Fibroblast of villous mesenchyme (primary cell): Measurements from ENCODE around the gene NUP133. TPM values are rescaled to one million over a fixed set of nuclear protein-coding genes. Genes with fewer than 3 reads are reported as not detected.
"Not testable (repeated sequence)": the region's sequence is repeated elsewhere in the genome, so short reads cannot be mapped to it uniquely, and the experiment has no call there.

ENCODE experiments used
- DNase-seq: peaks from one replicate; pipeline ENCODE4 v3.0.0-alpha.2; 2010; ENCODE audit warnings: low read depth
- H3K4me3 ChIP-seq: 2 replicates; pipeline ENCODE4 v1.5.1; 2011; ENCODE audit warnings: low read depth, mild to moderate bottlenecking, low read length
- CTCF ChIP-seq: IDR thresholded peaks from 2 replicates; pipeline ENCODE4 v1.5.1; 2012; ENCODE audit warnings: low read depth, mild to moderate bottlenecking, low read length; ENCODE audit not compliant: insufficient read depth
- total RNA-seq: library from RNA; depleted of rRNA; stranded (reverse); fragments of >200 nt; gene quantifications from 2 replicates; pipeline ENCODE4 v1.2.3, GENCODE V29; 2012

The NUP133 gene
- total RNA-seq, 1 donor: 39.7 TPM

DNA sequence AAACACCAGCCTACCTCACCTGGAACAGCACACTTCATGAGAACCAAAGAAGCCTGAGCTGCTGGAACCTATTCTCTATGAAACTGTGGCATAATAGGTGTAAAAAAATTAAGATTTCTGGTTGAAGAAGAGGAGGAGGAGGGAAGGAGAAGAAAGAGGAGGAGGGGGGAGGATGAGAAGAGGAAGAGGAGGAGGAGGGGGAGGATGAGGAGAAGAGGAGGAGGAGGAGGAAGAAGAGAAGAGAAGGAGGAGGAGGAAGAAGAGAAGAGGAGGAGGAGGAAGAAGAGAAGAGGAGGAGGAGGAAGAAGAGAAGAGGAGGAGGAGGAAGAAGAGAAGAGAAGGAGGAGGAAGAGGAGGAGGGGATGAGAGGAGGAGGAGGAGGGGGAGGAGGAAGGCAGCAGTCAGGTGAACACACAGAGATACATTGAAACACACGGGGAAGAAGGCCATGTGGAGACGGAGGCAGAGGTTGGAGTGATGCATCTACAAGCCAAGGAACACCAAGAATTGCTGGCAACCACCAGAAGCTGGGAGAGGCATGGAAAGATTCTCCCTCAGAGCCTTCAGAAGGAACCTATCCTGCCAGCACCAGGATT lies 82.5 kb downstream of the NUP133 start:
- no peak overlapping the region for H3K4me3 ChIP-seq
- no peak for TF ChIP-seq CTCF
- no peak for DNase-seq

DNA sequence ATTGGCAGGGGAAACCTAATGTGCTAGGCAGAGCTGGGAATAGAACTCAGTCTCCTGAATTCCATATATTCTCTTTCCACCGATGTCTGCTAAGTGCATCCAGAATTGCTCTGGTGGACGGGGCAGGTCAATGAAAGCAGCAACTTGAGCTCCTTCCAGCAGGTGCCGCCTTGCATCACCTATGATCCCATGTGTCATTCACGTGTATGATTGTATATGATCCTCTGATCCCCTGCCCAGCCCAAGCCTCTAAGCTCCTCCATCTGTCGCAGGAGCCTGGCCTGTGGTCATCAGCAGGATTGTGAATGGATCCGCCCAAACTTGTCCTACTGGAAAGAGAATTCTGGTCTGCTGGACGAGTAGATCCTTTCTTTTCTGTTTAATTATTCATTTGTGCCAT lies 87.4 kb downstream of the NUP133 start:
- TF ChIP-seq CTCF: no peak
- DNase-seq: no peak
- H3K4me3 ChIP-seq: no peak overlapping the region

GRCh38 chr1:229420224-229420623 lies 87.9 kb downstream of the NUP133 start:
- H3K4me3 ChIP-seq: no peak overlapping the region
- DNase-seq: no peak
- TF ChIP-seq CTCF: no peak

- not testable (repeated sequence) for H3K4me3 ChIP-seq
Observed at GRCh38 chr1:229418586-229418985, 89.6 kb downstream of the NUP133 start.

DNA sequence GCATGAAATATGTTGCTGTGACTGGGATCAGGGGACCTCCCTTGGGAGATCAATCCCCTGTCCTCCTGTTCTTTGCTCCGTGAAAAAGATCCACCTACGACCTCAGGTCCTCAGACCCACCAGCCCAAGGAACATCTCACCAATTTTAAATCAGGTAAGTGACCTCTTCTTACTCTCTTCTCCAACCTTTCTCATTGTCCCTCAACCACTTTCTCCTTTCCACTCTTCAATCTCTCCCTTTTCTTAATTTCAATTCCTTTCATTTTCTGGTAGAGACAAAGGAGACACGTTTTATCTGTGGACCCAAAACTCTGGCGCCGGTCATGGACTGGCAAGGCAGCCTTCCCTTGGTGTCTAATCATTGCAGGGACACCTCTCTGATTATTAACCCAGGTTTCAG lies 95.3 kb downstream of the NUP133 start:
- not testable (repeated sequence) for H3K4me3 ChIP-seq, DNase-seq

More at GRCh38 chr1:229418586-229418985, 89.6 kb downstream of the NUP133 start:
- not testable (repeated sequence) for DNase-seq

DNA sequence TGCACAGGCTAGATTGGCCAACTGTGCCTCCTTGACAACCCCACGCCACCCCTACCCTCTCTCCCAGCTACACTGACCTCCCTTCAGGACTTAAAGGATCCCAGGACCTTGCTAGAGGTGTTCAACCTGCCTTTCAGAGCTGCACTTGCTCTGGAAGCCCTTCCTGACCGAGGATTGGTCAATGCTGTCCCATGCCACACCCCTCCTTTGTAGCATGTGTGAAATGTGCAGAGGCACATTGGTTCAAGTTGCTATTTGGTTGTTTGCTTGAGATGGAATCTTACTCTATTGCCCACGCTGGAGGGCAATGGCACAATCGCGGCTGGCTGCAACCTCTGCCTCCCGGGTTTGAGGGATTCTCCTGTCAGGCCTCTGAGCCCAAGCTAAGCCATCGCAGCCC lies 96.1 kb downstream of the NUP133 start:
- no peak for DNase-seq
- H3K4me3 ChIP-seq: no peak overlapping the region
- TF ChIP-seq CTCF: no peak

DNA sequence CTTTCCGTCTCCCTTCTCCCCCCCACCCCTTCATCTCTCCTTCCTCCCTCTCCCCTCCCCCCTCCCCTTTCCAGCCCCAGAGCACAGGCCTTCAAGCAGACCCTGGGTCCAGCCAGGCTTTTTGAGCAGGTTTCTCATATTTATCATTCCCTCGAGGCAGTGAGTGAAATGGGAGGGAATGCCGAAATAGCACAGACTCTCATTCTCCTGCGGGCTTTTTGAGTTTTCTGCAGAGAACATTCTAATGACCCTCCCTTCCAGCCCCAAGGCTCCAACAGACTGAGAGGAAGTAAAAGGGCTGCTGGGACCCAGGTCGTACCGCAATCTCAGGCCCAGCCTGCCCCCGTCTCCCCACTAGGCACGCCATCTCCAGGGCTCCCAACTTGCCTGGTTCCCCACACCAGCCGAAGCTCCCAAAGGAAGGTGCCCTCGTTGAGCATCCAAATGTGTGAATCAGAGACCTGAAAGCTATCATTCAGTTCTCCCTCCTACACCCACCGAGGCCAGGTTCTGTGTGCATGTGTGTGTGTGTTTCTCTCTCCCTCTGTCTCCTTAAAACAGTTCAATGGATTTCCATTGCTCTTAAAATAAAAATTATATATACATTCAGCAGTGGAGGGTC lies 96.6 kb downstream of the NUP133 start:
- DNase-seq: no peak
- no peak for TF ChIP-seq CTCF
- no peak overlapping the region for H3K4me3 ChIP-seq
